Panc1 (cell line): Measurements from ENCODE around the gene TSPAN14. TPM values are rescaled to one million over a fixed set of nuclear protein-coding genes. Genes with fewer than 3 reads are reported as not detected.

Experiments
- ATAC-seq: fragments of 200-7000 bp; cut with Tn5 transposase; 2 replicates; pipeline ENCODE4 v1.9.1; 2020; ENCODE audit warnings: mild to moderate bottlenecking, moderate library complexity
- BruUV-seq: library from RNA; stranded (reverse); fragments of 400-500 nt; replicated peaks from 2 replicates; lab custom pipeline; 2021; lab: Mats Ljungman, UMichigan
- CTCF ChIA-PET: fragments of 300-600 bp; sonication (Branson Sonifier 250); formaldehyde crosslinking; loops from one replicate; lab custom pipeline; 2022; ENCODE audit warnings: antibody characterized with exemption; lab: Charles Lee
- POLR2A ChIA-PET: fragments of 300-600 bp; sonication (Branson Sonifier 250); formaldehyde crosslinking; loops from one replicate; lab custom pipeline; 2022; ENCODE audit warnings: antibody characterized with exemption; lab: Charles Lee
- DNase-seq: peaks from one replicate; pipeline ENCODE4 v3.0.0-alpha.2; 2010; ENCODE audit warnings: low read depth, low spot score
- H3K27ac ChIP-seq: 2 replicates; pipeline ENCODE4 v1.5.1; 2011; ENCODE audit warnings: mild to moderate bottlenecking, low read length, inconsistent platforms
- H3K27me3 ChIP-seq: fragments of 200-500 bp; sonication (Bioruptor generic); 2 replicates; pipeline ENCODE4 v1.6.0; 2014; ENCODE audit warnings: low read length, inconsistent platforms; ENCODE audit not compliant: control insufficient read depth, insufficient read depth
- H3K36me3 ChIP-seq: fragments of 200-500 bp; sonication (Bioruptor generic); 2 replicates; pipeline ENCODE4 v1.5.1; 2014; ENCODE audit warnings: inconsistent platforms, mild to moderate bottlenecking, low read length, moderate library complexity; ENCODE audit not compliant: control insufficient read depth, insufficient read depth
- H3K4me1 ChIP-seq: 2 replicates; pipeline ENCODE4 v1.5.1; 2011; ENCODE audit warnings: inconsistent platforms, mild to moderate bottlenecking, low read length, moderate library complexity; ENCODE audit not compliant: control insufficient read depth, insufficient read depth
- H3K4me3 ChIP-seq, 2 experiments: 2 replicates each; pipeline ENCODE4 v1.5.1; 2011 to 2012; ENCODE audit warnings: low read depth in 2 of 2, low read length in 2 of 2, mild to moderate bottlenecking in 2 of 2, inconsistent platforms in 1 of 2, moderate library complexity in 1 of 2
- H3K9me3 ChIP-seq: fragments of 200-500 bp; sonication (Bioruptor generic); 2 replicates; pipeline ENCODE4 v1.5.1; 2014; ENCODE audit warnings: low read depth, mild to moderate bottlenecking, inconsistent platforms, low read length, moderate library complexity; ENCODE audit not compliant: control insufficient read depth, insufficient read depth
- CTCF ChIP-seq: fragments of 450-650 bp; IDR thresholded peaks from 2 replicates; pipeline ENCODE4 v1.5.1; 2017; ENCODE audit warnings: mild to moderate bottlenecking
- POLR2AphosphoS5 ChIP-seq: IDR thresholded peaks from 2 replicates; pipeline ENCODE4 v1.6.1; 2012; ENCODE audit warnings: mild to moderate bottlenecking, low read depth, low read length, moderate library complexity
- REST ChIP-seq, 2 experiments: IDR thresholded peaks; 2 replicates each; pipeline ENCODE4 v1.6.1; 2011 to 2012; ENCODE audit warnings: low read depth in 2 of 2, control low read depth in 1 of 2, low read length in 1 of 2, mild to moderate bottlenecking in 1 of 2, moderate library complexity in 1 of 2; ENCODE audit not compliant: insufficient read depth in 1 of 2
- SIN3A ChIP-seq: IDR thresholded peaks from 2 replicates; pipeline ENCODE4 v1.6.1; 2012; ENCODE audit warnings: low read depth, mild to moderate bottlenecking, low read length, moderate library complexity, borderline replicate concordance; ENCODE audit not compliant: insufficient read depth
- TCF7L2 ChIP-seq: IDR thresholded peaks from 2 replicates; pipeline ENCODE4 v1.6.1; 2011; ENCODE audit warnings: mild to moderate bottlenecking, low read depth, low read length, inconsistent platforms
- in situ Hi-C: cut with HindIII; loops from 2 replicates; pipeline ENCODE4 v1.10.0; 2016; ENCODE audit warnings: low sequenced_read_pairs, low pct_unique_long_range_greater_than_20kb
- intact Hi-C: fragments of 100-400 bp; cut with micrococcal nuclease; formaldehyde crosslinking; loops from one replicate; pipeline ENCODE4 v1.10.0; 2022; ENCODE audit not compliant: unreplicated experiment
- total RNA-seq: library from RNA; stranded (reverse); gene quantifications from one replicate; pipeline ENCODE4 v1.2.1, GENCODE V29; 2021; ENCODE audit not compliant: unreplicated experiment

Gene TSPAN14
- total RNA-seq, 1 experiment from 2014 or later: 39.0 TPM

- BruUV-seq: TSS peak; percentile 84
- Histone ChIP-seq H3K4me3 (peak overlapping the region; percentile 81 to 87), H3K27me3 (no peaks in the 10 kb centered on the region), H3K4me1 (peaks cover 35% of the 10 kb centered on the region), H3K36me3 (no peaks in the 10 kb centered on the region), H3K9me3 (no peaks in the 10 kb centered on the region), H3K27ac (peak overlapping the region; percentile 79)
- no peak for ATAC-seq
- DNase-seq: no peak
- TF ChIP-seq REST (IDR thresholded peaks at IDR 0.05; ENCODE audit: insufficient read depth in 1 of 2, low read depth in 2 of 2, low read length in 1 of 2): no peak
- no peak for TF ChIP-seq SIN3A
- no peak for TF ChIP-seq POLR2AphosphoS5
- TF ChIP-seq CTCF: no peak
- no peak for TF ChIP-seq TCF7L2
- in situ Hi-C loops (no loop called here), intact Hi-C loops (no loop called here)
- ChIA-PET POLR2A (interaction anchor here (0.7 kb wide), 1 partner anchor 48 kb away, joined by 4 read pairs; no protein-coding TSS in a partner anchor), CTCF (interaction anchor here (1.6 kb wide), 1 partner anchor 50 kb away, joined by 9 read pairs; no protein-coding TSS in a partner anchor)
These were observed 1.6 kb downstream of the TSPAN14 start for GRCh38 chr10:80455461-80456349.

GRCh38 chr10:80457554-80458262 is 3.6 kb downstream of the TSPAN14 start:
- no peaks in the 10 kb centered on the region for H3K36me3 ChIP-seq
- H3K4me1 ChIP-seq: peaks cover 36% of the 10 kb centered on the region
- no peaks in the 10 kb centered on the region for H3K27me3 ChIP-seq
- no peak for ATAC-seq
- H3K4me3 ChIP-seq: no peak overlapping the region
- H3K27ac ChIP-seq: no peak overlapping the region
- intact Hi-C loops: no loop called here
- in situ Hi-C loops: no loop called here
- no peaks in the 10 kb centered on the region for H3K9me3 ChIP-seq
- no peak for DNase-seq
- POLR2A ChIA-PET: no interaction called here
- no TSS peak for BruUV-seq
- TF ChIP-seq TCF7L2 (no peak), POLR2AphosphoS5 (no peak), SIN3A (no peak), REST (IDR thresholded peaks at IDR 0.05; ENCODE audit: insufficient read depth in 1 of 2, low read depth in 2 of 2, low read length in 1 of 2) (no peak), CTCF (no peak)
- CTCF ChIA-PET: no interaction called here
